CD8-positive, alpha-beta memory T cell (primary cell): ENCODE data around the gene SOX6. TPM values are rescaled to one million over a fixed set of nuclear protein-coding genes. Genes with fewer than 3 reads are reported as not detected.

Source experiments
- CTCF ChIA-PET: fragments of 350-600 bp; sonication (Branson Sonifier 250); formaldehyde crosslinking; loops from one replicate; lab custom pipeline; 2021; ENCODE audit warnings: antibody characterized with exemption; lab: Charles Lee
- POLR2A ChIA-PET: fragments of 350-600 bp; sonication (Branson Sonifier 250); formaldehyde crosslinking; loops from one replicate; lab custom pipeline; 2021; ENCODE audit warnings: antibody characterized with exemption; lab: Charles Lee
- DNase-seq, 5 donors: peaks; one replicate each; pipeline versions ENCODE4 v3.0.0 to v3.0.0-alpha.2; 2020 to 2022; ENCODE audit warnings: mixed read lengths in 1 of 5
- H3K27ac ChIP-seq: one replicate; pipeline ENCODE4 v1.7.0; 2013; ENCODE audit warnings: low read depth, mild to moderate bottlenecking, low read length, moderate library complexity
- H3K27me3 ChIP-seq: 2 replicates; pipeline ENCODE4 v1.7.0; 2013; ENCODE audit warnings: low read length, mild to moderate bottlenecking; ENCODE audit not compliant: insufficient read depth, poor library complexity, severe bottlenecking
- H3K36me3 ChIP-seq: 2 replicates; pipeline ENCODE4 v1.7.0; 2013; ENCODE audit warnings: mild to moderate bottlenecking, low read length, moderate library complexity; ENCODE audit not compliant: insufficient read depth
- H3K4me1 ChIP-seq: 2 replicates; pipeline ENCODE4 v1.7.0; 2013; ENCODE audit warnings: mild to moderate bottlenecking, low read length, moderate library complexity; ENCODE audit not compliant: insufficient read depth
- H3K4me3 ChIP-seq: 2 replicates; pipeline ENCODE4 v1.7.0; 2013; ENCODE audit warnings: mild to moderate bottlenecking, low read length
- H3K9me3 ChIP-seq: 2 replicates; pipeline ENCODE4 v1.7.0; 2013; ENCODE audit warnings: mild to moderate bottlenecking, low read length
- H3K27ac Mint-ChIP-seq, 8 donors: one replicate each; pipeline ENCODE4 v1.8.0; 2020 to 2021; ENCODE audit warnings: mixed read lengths in 8 of 8, mild to moderate bottlenecking in 6 of 8, inconsistent platforms in 3 of 8, moderate library complexity in 3 of 8
- H3K27me3 Mint-ChIP-seq, 2 donors: one replicate each; pipeline ENCODE4 v1.8.0; 2020 to 2021; ENCODE audit warnings: mixed read lengths in 2 of 2, mild to moderate bottlenecking in 1 of 2, moderate library complexity in 1 of 2
- H3K36me3 Mint-ChIP-seq, 3 donors: one replicate each; pipeline ENCODE4 v1.8.0; 2020 to 2021; ENCODE audit warnings: mixed read lengths in 3 of 3, inconsistent platforms in 1 of 3, mild to moderate bottlenecking in 1 of 3
- H3K4me1 Mint-ChIP-seq, 3 donors: one replicate each; pipeline ENCODE4 v1.8.0; 2020 to 2021; ENCODE audit warnings: mixed read lengths in 3 of 3, inconsistent platforms in 1 of 3, mild to moderate bottlenecking in 1 of 3
- H3K4me3 Mint-ChIP-seq, 7 donors: one replicate each; pipeline ENCODE4 v1.8.0; 2020 to 2021; ENCODE audit warnings: mixed read lengths in 7 of 7, mild to moderate bottlenecking in 6 of 7, moderate library complexity in 4 of 7, inconsistent platforms in 2 of 7
- H3K9me3 Mint-ChIP-seq, 5 donors: one replicate each; pipeline ENCODE4 v1.8.0; 2020 to 2022; ENCODE audit warnings: mixed read lengths in 5 of 5, mild to moderate bottlenecking in 3 of 5, moderate library complexity in 2 of 5, inconsistent platforms in 1 of 5
- polyA plus RNA-seq: library from polyadenylated mRNA; unstranded; fragments of 300-500 nt; fragmentation: Illumina TruSeq; gene quantifications from one replicate; pipeline ENCODE4 v1.2.3, GENCODE V29; 2021
- total RNA-seq, 2 experiments: library from RNA; stranded (reverse); gene quantifications; one replicate each; pipeline ENCODE4 v1.2.3, GENCODE V29; 2021

The SOX6 gene
- total and polyA plus RNA-seq, 3 experiments from 2014 or later = not detected

DNA sequence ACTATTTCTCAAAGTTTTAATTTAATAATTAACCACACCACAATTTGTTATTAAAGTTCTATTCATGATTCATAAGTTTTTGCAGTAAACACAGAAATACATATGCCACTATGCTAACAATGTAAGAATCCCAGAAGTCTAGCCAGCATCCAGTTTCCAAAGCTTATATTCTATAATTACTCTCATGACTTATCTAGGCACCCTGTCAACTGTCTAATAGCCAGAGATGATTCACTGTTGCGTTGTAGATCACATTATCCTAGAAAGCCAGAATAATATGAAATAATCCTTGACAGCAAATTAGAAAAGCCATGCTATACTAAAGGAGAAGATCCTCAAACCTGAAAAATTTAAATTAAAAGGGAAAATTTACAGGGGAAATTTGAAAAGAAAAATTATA lies 141.0 kb downstream of the SOX6 start:
- CTCF ChIA-PET = no interaction called here
- Mint-ChIP-seq H3K36me3 (no peaks in the 10 kb centered on the region), H3K9me3 (peaks cover 0 to 37% (median 3%) of the 10 kb centered on the region in 5 donors), H3K27me3 (no peaks in the 10 kb centered on the region), H3K27ac (no peak overlapping the region), H3K4me1 (no peaks in the 10 kb centered on the region), H3K4me3 (no peak overlapping the region)
- Histone ChIP-seq H3K27me3 (no peaks in the 10 kb centered on the region), H3K4me3 (no peak overlapping the region), H3K36me3 (no peaks in the 10 kb centered on the region), H3K9me3 (no peaks in the 10 kb centered on the region), H3K27ac (no peak overlapping the region), H3K4me1 (no peaks in the 10 kb centered on the region)
- DNase-seq = no peak
- POLR2A ChIA-PET = no interaction called here

DNA sequence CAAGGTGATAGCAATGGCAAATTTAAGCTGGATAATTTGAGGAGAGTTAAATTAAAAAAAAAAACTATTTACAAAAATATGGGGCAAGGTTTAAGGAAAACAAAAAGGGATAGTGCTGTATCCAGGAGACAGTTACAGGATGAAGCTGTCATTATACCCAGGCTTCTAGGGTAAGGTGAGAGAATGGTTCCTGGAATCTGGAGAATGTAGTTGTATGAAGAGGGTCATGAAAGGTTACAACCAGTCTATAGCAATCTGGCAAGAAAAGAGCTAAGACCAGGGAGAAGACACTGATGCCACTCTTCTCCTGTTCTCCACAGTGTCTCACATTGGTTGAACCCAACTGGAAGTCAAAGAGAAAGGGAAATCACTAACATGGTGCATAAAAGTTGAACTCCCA lies 144.9 kb downstream of the SOX6 start:
- peaks cover 0 to 1% (median 0%) of the 10 kb centered on the region in 3 donors for H3K36me3 Mint-ChIP-seq
- no peak overlapping the region for H3K4me3 Mint-ChIP-seq
- no peaks in the 10 kb centered on the region for H3K27me3 Mint-ChIP-seq
- Histone ChIP-seq H3K4me3 (no peak overlapping the region), H3K27ac (no peak overlapping the region), H3K36me3 (no peaks in the 10 kb centered on the region), H3K27me3 (no peaks in the 10 kb centered on the region), H3K9me3 (no peaks in the 10 kb centered on the region), H3K4me1 (no peaks in the 10 kb centered on the region)
- no peak for DNase-seq
- H3K4me1 Mint-ChIP-seq = no peaks in the 10 kb centered on the region
- H3K27ac Mint-ChIP-seq = no peak overlapping the region
- ChIA-PET POLR2A (no interaction called here), CTCF (no interaction called here)
- H3K9me3 Mint-ChIP-seq = peaks cover 0 to 32% (median 3%) of the 10 kb centered on the region in 5 donors

DNA sequence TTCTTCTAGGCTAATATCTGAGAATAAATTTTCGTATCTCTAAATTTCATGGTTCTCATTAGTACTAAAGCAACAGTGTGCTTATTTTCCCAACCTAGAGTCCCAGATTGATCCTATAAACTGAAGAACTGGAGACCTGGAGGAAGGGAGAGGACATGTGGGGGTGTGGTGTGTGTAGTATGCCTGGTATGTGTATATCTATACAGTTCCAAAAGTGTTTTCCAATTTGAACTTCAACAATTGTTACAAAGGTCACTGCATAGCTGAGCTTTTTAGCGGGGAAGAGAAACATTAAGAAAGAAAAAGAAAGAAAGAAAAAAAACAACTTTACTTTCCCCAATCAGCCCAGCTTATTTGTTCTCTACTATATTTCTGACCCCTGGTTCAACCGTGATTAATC lies 152.1 kb downstream of the SOX6 start:
- no peaks in the 10 kb centered on the region for H3K4me1 ChIP-seq
- no peaks in the 10 kb centered on the region for H3K36me3 ChIP-seq
- no peaks in the 10 kb centered on the region for H3K27me3 ChIP-seq
- Mint-ChIP-seq H3K27me3 (no peaks in the 10 kb centered on the region), H3K4me1 (no peaks in the 10 kb centered on the region), H3K4me3 (no peak overlapping the region), H3K36me3 (peaks cover 0 to 1% (median 0%) of the 10 kb centered on the region in 3 donors), H3K9me3 (peaks cover 0 to 3% (median 2%) of the 10 kb centered on the region in 5 donors), H3K27ac (no peak overlapping the region)
- no peak overlapping the region for H3K4me3 ChIP-seq
- CTCF ChIA-PET = no interaction called here
- no peak overlapping the region for H3K27ac ChIP-seq
- no peak for DNase-seq
- POLR2A ChIA-PET = no interaction called here
- no peaks in the 10 kb centered on the region for H3K9me3 ChIP-seq

DNA sequence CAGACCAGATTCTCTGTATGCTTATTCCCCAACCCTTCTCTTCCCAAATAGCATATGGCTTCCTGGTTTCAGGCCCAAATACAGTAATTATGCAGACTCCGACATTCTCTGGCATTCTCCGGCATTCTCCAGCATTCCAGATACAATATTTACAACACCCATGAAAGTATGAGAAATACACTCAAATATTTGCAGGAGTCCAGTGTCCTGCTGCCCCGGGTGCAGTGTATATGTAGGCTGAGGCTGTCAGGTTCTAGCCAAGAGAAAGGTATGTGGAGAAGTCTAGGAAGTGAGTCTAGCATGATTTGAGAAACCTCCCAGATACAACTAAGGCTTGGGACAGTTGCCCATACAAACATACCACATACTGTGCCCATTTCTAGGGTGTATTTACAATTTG lies 160.7 kb downstream of the SOX6 start:
- H3K9me3 ChIP-seq = no peaks in the 10 kb centered on the region
- Mint-ChIP-seq H3K4me1 (no peaks in the 10 kb centered on the region), H3K36me3 (no peaks in the 10 kb centered on the region), H3K27me3 (peaks cover 0 to 2% of the 10 kb centered on the region in 2 donors), H3K9me3 (peaks cover 3 to 25% (median 6%) of the 10 kb centered on the region in 5 donors), H3K27ac (no peak overlapping the region), H3K4me3 (no peak overlapping the region)
- ChIA-PET POLR2A (no interaction called here), CTCF (no interaction called here)
- no peaks in the 10 kb centered on the region for H3K36me3 ChIP-seq
- no peak overlapping the region for H3K27ac ChIP-seq
- H3K4me1 ChIP-seq = no peaks in the 10 kb centered on the region
- no peaks in the 10 kb centered on the region for H3K27me3 ChIP-seq
- no peak for DNase-seq
- no peak overlapping the region for H3K4me3 ChIP-seq

DNA sequence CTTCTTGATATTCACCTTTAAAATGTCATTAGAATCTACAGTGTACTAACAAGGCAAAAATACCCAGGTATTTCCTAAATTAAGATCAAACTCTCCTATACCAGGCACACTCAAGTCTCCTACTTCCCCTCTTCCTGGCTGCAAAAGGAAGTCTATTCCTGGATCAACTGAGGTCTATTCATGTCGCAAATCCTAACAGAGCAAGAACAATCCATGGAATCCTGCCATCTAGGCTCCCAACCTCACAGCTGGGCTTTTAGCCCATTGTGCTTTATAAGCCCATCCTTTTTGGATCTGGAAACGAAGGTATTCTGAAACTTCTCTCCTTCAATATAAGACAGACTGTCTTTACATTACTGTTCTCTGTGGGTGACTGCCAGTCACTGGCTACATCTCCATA lies 161.8 kb downstream of the SOX6 start:
- H3K9me3 ChIP-seq = no peaks in the 10 kb centered on the region
- no peaks in the 10 kb centered on the region for H3K4me1 ChIP-seq
- H3K27ac ChIP-seq = no peak overlapping the region
- H3K27me3 ChIP-seq = no peaks in the 10 kb centered on the region
- ChIA-PET CTCF (no interaction called here), POLR2A (no interaction called here)
- no peak overlapping the region for H3K4me3 ChIP-seq
- Mint-ChIP-seq H3K4me1 (no peaks in the 10 kb centered on the region), H3K9me3 (peaks cover 3 to 25% (median 6%) of the 10 kb centered on the region in 5 donors), H3K36me3 (no peaks in the 10 kb centered on the region), H3K27me3 (peaks cover 0 to 2% of the 10 kb centered on the region in 2 donors), H3K27ac (no peak overlapping the region), H3K4me3 (no peak overlapping the region)
- DNase-seq = no peak
- no peaks in the 10 kb centered on the region for H3K36me3 ChIP-seq

DNA sequence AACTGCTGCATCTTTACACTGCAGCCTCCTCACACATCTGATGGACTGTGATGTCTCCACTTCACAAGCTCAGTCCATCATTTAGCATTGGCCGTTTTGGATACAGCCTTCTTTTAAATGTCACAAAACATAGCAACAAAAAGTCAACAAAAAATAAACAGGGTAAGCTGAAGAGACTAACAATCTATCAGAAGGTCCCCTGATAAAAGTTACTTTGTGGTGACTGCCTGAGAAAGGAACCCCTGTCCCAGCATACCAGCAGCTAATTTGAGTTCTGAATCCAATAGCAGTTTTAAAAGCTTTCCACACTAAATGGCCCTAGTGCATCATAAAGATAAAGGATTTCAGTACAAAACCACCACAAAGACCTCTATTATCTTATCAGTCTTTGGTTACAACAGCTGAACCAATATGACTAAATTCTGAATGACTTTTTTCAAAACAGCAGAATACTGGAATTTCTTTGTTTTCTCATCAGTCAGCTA lies 162.4 kb downstream of the SOX6 start:
- Mint-ChIP-seq H3K27ac (no peak overlapping the region), H3K36me3 (no peaks in the 10 kb centered on the region), H3K27me3 (peaks cover 0 to 2% of the 10 kb centered on the region in 2 donors), H3K9me3 (peaks cover 4 to 25% (median 8%) of the 10 kb centered on the region in 5 donors), H3K4me1 (no peaks in the 10 kb centered on the region), H3K4me3 (no peak overlapping the region)
- no peak overlapping the region for H3K27ac ChIP-seq
- no peak for DNase-seq
- ChIA-PET POLR2A (no interaction called here), CTCF (no interaction called here)
- H3K9me3 ChIP-seq = no peaks in the 10 kb centered on the region
- H3K4me3 ChIP-seq = no peak overlapping the region
- H3K4me1 ChIP-seq = no peaks in the 10 kb centered on the region
- no peaks in the 10 kb centered on the region for H3K36me3 ChIP-seq
- H3K27me3 ChIP-seq = no peaks in the 10 kb centered on the region

DNA sequence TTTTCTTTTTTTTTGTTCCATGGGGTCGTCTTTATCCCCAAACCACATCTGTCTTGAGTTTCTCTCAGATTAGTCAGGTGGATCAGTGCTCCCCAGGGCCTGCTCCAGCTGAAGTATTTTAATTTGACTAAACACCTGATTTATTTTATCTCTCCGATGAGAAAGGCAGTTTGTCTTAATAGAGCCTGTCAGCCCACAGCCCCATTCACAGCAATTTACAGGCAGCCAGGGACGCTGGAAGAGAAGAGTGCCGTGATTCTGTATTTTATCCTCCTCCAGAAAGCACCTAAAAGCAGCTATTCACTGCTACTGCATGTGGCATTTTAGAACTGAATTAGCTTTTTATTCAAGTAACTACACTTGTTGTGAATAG lies 164.5 kb downstream of the SOX6 start:
- Histone ChIP-seq H3K27ac (no peak overlapping the region), H3K9me3 (no peaks in the 10 kb centered on the region), H3K36me3 (no peaks in the 10 kb centered on the region), H3K4me3 (no peak overlapping the region), H3K27me3 (no peaks in the 10 kb centered on the region), H3K4me1 (no peaks in the 10 kb centered on the region)
- Mint-ChIP-seq H3K27ac (no peak overlapping the region), H3K4me1 (no peaks in the 10 kb centered on the region), H3K36me3 (no peaks in the 10 kb centered on the region), H3K9me3 (peaks cover 3 to 27% (median 7%) of the 10 kb centered on the region in 5 donors), H3K27me3 (peaks cover 0 to 2% of the 10 kb centered on the region in 2 donors), H3K4me3 (no peak overlapping the region)
- ChIA-PET POLR2A (no interaction called here), CTCF (no interaction called here)
- DNase-seq = no peak

DNA sequence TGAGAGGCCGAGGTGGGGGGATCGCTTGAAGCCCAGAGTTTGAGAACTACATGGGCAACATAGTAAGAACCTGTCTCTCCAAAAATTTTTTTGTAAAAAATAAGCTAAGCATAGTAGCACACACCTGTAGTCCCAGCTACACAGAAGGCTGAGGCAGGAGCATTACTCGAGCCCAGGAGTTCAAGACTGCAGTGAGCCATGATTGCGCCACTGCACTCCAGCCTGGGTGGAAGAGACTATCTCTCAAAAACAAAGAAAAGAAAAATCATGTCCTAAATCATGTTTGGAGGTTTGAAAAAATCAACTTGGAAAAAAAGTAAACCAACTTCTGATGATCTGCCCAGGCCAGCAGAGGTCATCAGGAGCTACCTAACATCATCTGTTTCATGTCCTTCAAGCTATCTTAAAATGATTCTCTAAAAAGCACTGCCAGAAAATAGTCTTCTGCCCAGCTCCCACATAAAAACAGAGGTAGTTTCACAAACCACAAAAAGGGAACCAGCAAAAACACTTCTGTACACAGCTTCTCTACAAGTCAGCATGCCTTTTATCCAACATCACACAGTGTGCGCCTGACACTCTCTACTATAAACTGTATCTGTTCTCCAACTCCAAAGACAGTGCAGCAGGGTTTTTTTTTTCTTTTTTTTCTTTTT lies 165.0 kb downstream of the SOX6 start:
- H3K36me3 ChIP-seq = no peaks in the 10 kb centered on the region
- H3K27me3 ChIP-seq = no peaks in the 10 kb centered on the region
- H3K36me3 Mint-ChIP-seq = no peaks in the 10 kb centered on the region
- H3K4me3 Mint-ChIP-seq = no peak overlapping the region
- CTCF ChIA-PET = no interaction called here
- H3K4me1 ChIP-seq = no peaks in the 10 kb centered on the region
- peaks cover 4 to 27% (median 7%) of the 10 kb centered on the region in 5 donors for H3K9me3 Mint-ChIP-seq
- H3K27ac ChIP-seq = no peak overlapping the region
- no peak for DNase-seq
- no peak overlapping the region for H3K27ac Mint-ChIP-seq
- POLR2A ChIA-PET = no interaction called here
- H3K27me3 Mint-ChIP-seq = peaks cover 0 to 2% of the 10 kb centered on the region in 2 donors
- H3K9me3 ChIP-seq = no peaks in the 10 kb centered on the region
- no peaks in the 10 kb centered on the region for H3K4me1 Mint-ChIP-seq
- no peak overlapping the region for H3K4me3 ChIP-seq
